GM18909 (cell line): ENCODE results near the gene ITPKA.

Source experiments
- ATAC-seq: cut with Tn5 transposase; IDR thresholded peaks from one replicate; pipeline ENCODE4 v1.9.1; 2021; ENCODE audit warnings: mild to moderate bottlenecking; ENCODE audit not compliant: unreplicated experiment, poor library complexity

ITPKA gene

DNA sequence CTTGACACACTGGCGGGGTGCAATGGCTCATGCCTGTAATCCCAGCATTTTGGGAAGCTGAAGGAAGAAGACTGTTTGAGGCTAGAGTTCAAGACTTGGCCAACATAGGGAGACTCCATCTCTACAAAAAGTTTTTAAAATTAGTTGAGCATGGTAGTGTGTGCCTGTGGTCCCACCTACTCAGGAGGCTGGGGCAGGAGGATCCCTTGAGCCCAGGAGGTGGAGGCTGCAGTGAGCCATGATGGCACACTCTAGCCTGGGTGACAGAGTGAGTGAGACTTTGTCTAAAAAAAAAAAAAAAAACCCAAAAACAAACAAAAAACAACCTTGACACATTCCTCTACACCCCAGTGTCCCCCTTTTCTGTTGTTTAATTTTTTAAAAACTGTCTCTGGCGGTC is 4.0 kb upstream of the ITPKA start:
- no peak for ATAC-seq

DNA sequence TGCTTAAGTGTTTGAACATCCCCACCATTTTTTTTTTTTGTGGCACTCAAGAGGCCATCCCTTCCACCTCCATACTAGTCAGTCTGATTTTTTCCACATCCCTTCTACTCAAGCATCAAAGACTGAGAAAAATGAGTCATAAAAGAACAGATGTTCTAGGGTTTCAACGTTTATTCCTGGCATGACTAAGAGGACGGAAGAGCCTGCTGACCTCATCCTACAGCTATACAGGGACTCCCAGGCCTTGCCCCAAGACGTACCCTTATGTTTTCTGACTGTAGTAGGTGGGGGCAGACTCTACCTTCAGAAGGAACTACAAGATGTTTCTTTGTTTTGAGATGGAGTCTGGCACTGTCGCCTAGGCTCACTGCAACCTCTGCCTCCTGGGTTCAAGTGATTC is 3.3 kb upstream of the ITPKA start:
- no peak for ATAC-seq

DNA sequence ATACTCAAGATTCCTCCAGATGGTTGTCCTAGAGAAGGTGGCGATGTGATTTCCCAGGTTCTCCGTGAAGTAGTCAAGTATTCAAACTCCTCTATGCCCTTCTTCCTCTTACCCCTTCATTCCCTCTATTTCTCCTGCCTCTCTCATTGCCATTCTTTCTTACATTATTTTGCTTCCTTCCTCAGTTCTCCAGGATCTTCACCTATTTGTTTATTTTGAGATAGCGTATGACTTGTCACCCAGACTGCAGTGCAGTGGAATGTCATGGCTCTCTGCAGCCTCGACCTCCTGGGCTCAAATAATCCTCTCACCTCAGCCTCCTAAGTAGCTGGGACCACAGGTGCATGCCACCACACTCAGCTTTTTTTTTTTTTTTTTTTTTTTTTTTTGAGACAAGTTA is 1.8 kb upstream of the ITPKA start:
- ATAC-seq: no peak

DNA sequence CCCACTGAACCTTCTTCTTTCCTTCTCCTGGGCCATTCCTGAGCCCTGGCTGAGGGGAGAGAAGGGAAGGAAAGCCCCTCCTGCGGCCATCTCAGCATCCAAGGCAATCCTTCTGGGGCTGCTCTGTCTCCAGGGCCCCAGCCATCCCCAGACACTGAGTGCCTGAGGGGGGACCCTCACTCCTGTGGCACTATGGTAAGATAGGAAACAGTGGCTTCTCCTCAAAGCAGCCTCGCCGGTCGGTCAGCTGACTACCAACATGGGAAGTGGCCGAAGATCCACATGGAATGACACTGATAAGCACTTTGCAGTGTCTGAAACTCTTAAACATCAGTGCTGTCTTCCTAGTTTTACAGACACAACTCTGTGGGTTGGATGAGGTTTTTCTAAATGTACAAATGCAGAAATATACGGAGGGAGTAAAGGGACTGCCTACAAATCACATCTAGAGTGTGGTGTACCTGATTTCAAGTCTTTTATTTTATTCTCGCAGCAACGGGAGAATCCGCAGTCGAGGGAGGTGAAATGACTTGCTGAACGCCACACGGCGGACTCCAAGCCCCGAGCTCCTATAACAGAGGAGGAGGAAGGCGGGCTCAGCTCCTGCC is 973 bp upstream of the ITPKA start:
- ATAC-seq: no peak

DNA sequence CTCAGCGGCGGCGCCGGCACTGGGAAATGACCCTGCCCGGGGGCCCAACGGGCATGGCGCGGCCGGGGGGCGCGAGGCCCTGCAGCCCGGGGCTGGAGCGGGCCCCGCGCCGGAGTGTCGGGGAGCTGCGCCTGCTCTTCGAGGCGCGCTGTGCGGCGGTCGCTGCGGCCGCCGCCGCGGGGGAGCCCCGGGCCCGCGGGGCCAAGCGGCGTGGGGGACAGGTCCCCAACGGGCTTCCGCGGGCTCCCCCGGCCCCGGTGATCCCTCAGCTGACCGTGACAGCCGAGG is 172 bp downstream of the ITPKA start:
- no peak for ATAC-seq

DNA sequence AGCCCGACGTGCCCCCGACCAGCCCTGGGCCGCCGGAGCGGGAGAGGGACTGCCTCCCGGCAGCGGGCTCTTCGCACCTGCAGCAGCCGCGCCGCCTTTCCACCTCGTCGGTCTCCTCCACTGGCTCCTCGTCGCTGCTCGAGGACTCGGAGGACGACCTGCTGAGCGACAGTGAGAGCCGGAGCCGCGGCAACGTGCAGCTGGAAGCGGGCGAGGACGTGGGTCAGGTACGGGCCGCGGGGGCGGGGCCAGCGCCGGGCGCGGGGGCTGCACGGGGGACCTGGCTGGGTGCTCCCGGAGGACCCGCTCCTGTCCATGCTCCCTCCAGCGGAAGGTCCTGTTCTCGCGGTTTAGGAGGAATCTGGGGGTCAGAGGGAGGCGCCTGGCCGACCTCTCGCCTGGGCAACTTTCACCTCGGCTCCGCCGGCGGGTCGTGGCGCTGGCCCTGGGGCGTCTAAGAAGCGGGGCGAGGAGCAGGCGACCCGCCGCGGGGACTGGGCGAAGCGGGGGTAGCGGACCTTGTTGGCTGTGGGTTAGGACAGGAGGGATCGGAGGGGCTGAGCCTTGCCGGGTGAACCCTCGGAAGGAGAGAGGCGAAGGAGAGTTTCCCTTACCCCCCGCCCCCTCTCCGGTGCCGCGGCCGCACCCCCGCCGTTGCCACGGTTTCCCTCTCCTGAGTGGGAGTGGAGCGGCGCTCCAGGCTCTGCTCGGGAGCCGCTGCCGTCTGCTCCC is 682 bp downstream of the ITPKA start:
- peak; percentile 21 for ATAC-seq

DNA sequence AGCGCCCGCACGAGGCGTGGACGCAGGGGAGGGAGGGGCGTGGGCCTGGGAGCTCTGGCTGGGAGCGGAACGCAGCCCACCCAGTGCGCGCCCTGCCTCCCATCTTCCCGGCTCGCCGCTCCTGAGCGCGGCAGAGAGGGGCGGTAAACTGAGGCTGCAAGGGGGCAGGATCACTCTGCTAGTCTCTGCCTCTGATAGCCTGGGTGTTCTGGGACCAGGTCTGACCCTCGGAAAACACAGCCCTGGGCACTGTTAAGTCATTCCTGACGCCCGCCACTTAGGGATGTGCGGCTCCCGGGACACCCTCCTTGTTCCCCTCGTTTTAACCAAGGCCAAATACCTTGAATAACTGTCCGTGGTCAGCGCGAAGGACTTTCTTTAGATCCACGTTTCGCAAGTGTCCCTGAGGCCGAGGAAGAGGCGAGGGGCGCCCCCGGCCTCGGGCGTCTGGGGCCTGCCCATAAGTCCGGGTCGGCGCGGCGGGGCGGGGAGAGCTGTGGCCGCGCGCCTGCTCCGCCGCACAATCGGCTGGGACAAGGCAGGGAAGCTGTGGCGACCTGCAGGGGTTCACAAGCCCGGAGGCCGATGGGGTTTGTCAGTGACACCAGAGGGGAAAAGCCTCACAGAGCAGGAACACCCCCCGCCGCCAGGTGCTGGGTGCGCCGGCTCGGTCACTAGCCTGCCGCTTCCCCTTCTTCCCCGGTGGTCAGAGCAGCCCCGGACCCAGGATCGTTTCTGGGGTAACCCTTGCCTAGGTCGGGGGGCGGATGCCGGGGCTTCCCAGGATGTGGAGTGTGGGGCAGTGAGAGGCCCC is 1.5 kb downstream of the ITPKA start:
- no peak for ATAC-seq

DNA sequence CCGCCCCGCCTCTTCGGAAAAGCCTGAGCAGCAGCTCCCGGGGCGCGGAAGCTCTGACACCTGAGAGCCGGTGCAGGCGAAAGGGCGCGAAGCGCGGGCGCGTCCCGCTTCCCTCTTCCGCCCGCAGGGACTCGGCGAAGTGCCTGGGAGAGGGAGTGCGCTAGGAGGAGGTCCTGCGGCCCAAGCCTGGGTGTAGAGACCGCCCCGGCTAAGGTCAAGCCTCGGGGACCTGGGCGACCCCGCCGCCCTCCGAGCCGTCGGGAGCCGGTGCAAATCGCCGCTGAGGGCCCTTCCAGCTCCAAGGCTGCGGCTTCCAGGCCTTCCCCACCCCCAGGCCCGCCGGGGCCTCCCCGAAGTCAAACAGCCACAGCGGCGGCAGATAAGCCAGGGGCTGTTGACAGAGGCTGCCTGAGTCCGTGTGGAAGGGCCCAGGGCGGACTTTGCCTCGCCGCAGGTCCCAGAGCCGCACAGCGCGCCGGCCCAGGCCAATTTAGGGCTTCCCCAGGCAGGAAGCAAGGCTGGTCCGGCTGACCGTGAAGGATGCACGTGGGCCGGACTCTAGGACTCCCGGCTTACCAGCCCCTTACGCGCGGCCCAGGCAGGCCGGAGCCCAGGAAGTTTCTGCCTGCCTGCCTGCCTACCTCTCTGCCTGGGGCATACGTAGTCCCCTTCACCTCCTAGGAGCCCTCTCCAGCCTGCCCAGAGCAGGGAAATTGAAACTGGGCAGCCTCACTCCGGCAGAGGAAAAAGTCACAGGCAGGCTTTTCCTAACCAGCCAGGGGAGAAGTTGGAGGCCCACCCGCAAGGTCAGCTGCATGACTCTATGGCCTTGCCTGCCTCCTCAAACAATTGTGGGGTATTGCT is 2.3 kb downstream of the ITPKA start:
- ATAC-seq: no peak

DNA sequence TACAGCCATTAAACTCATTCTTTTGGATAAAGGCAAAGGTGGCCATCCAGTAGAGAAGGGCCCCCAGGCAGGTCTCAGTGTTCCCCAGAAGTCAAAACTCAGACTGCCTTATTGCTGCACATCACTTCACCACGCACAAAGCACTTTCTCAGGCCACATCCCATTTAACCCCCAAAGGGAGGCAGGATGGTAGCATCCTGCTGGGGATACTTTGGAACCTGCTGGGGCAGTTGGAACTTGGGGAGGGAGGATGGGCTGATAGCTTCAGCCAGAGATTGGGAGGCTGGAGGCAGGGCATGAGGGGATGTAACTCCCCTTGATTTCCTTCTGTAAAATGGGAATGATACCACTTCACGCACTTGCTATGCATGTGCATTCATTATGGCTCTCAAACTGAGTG is 5.0 kb downstream of the ITPKA start:
- ATAC-seq: no peak

DNA sequence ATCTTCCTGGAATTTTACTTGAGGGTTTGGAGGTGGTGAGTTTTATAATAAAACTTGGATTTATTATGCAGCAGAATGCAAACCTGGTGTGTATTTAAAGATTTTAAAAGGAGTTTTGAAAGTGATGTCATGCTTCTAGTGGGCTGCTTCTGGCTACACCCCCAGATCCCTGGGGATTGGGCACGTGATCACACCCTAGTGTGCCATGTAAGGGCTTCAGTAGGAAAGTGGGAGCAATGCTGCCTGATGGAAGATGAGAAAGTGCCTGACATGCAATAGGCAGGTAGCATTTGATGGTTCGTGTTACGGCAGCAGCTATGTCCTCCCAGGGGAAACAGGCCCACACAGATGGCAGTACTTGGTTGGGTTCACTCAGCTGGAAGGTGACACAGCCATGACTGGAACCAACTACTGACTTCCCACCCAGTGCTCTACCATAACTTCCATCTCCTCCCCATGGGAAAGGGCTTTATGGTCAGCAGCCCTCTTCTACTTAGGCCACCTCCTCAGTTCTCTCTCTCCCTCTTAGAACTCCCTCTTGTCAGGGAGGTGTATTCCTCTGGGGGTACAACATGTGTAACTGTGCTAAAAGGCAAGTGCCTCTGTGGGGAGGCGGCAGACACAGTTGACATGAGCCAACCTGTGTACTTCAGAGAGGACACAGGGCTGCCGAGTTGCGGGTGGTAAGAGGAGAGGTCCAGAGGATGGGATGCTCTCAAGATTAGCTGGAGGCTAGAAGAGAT is 5.6 kb downstream of the ITPKA start:
- ATAC-seq: no peak

DNA sequence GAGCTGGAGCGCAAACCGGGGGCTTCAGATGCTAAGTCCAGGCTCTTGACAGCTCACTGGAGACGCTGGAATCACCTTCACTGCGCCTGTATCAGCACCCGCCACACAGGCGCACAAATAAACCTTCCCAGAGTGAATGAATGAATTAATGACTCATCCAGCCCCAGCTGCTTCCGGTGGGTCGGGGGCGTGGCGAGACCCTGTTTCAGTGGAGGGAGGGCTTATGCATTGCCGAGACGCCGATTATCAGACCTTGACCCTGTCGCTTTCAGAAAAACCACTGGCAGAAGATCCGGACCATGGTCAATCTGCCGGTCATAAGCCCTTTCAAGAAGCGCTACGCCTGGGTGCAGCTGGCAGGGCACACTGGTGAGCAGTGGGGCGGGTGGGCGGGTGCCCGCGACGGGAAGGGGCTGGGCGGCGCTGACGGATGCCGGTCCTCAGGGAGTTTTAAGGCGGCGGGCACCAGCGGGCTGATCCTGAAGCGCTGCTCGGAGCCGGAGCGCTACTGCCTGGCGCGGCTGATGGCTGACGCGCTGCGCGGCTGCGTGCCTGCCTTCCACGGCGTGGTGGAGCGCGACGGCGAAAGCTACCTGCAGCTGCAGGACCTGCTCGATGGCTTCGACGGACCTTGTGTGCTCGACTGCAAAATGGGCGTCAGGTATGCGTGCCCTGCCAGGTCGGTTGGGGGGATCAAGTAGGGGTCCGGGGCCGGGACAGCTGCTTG is 7.7 kb downstream of the ITPKA start:
- ATAC-seq: peak; percentile 44

DNA sequence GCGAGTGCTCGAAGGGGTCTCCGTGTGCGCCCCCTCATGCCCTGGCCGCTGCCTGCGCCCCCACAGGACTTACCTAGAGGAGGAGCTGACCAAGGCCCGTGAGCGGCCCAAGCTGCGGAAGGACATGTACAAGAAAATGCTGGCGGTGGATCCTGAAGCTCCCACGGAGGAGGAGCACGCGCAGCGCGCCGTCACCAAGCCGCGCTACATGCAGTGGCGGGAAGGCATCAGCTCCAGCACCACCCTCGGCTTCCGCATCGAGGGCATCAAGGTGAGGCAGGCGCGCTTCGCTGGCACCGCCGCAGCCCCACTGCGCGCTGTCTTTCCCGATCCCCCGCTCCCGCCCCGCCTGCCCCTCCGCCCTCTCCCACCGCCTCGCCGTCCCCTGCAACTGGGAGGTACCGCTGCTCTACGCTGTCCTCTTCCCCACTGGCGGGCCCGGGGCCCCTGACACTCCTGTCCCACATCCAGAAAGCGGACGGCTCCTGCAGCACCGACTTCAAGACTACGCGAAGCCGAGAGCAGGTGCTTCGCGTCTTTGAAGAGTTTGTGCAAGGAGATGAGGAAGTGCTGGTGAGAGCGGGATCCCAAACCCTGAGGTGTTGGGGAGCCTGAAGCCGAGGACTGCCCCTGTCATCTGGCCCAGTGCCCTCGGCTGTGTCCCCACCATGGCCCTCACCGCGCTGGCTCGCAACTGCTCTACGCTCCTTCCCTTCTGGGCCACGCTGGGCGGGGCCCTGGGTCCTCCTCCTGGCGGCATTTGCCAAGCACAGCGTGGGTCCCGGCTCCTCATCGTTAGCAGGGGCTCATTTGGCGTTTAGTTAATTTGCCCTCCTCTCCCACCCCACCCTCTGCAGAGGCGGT is 8.5 kb downstream of the ITPKA start:
- no peak for ATAC-seq

DNA sequence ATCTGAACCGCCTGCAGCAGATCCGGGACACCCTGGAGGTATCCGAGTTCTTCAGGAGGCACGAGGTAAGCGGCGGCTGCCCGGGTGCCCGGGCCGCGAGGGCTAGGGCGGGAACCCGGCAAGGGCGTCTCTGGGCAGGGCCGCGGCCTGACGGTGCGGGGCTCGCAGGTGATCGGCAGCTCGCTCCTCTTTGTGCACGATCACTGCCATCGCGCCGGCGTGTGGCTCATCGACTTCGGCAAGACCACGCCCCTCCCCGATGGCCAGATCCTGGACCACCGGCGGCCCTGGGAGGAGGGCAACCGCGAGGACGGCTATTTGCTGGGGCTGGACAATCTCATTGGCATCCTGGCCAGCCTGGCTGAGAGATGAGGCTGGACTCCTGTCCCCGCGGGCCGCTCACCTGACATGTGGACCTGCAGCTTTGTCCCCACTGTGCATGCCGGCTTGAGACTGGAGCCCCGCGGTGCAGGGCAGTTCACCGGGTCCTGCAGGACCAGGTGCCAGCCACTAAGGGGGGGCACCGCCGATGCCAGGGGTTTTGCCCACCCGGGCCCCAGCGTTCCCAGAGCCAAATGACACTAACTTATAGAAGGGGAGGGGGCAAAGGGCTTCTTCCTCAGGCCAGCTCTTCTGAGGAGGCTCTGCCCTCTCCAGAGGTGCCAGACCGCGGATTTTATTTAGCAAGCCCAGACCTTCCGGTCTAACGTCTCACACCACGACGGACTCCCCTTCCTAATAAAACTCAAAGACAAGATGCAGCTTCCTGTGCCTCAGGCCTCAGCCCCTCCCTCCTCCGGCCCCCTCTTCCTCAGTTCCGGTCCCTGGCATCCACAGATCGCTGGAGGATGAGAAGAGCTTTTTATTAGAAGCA is 9.4 kb downstream of the ITPKA start:
- no peak for ATAC-seq

DNA sequence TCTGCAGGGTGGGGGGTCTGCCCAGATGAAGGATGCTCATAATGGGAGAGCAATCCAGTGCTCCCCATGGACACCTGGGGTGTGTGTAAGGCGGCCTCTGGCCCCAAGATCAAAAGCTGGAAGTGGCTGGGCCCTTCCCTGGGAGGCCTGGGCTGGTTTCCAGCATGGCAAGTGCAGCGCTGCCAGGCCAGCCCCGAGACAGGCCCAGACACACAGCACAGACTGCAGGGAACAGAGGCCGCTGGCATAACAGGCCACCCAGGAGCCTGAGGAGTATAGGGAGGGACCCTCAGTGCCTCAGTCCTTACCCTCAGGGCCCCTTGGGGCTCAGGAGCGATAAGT is 10.0 kb downstream of the ITPKA start:
- no peak for ATAC-seq

DNA sequence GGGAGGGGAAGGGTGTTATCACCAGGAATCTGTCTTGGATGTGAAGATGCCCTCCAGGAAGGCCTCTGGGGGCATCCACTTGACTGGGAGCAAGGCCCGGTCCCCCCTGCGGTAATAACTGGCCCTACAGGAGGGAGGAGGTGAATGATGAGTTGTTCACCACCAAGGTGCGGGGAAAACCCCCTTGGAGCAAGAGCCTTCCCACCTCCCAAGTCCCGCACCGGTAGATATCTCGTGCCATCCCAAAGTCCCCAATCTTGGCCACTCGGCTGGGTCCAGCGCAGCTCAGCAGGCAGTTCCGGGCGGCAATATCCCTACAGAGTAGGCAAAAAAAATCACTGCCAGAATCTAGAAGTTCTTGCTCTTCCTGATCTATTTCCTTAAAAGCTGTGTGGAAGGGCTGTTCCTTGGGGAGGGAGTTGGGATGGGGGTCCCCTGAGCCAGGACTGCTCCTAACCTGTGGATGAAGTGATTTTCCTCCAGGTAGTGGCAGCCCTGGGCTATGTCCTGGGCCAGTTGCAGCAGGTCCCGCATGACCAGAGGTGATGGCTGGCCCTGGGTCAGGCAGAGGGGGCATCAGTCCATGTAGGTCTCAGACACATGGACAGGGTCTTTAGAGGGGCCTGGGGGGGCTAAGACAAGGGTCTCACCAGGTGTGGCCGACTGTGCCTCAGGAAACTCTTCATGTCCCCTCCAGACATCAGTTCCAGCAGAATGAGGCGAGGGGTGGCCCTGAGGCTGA is 11.2 kb downstream of the ITPKA start:
- ATAC-seq: no peak

DNA sequence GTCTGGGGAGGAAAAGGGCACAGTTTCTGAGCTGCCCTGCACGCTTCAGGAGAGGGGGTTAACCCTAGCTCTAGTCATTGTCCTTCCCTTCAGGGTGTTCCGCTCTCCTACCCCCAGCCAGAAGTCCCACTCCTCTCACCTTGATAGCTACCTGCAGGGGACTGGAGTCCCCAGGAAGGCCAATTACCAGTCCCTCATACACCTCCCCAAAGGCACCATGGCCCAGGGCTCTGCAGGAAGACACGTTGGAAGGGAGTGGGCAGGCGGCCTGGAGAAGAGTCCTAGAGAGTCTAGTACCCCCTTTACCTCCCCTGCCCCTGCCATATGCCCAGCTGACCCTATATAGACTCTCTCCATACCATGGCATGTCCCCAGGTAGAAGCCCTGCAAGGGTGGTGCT is 12.1 kb downstream of the ITPKA start:
- ATAC-seq: no peak

DNA sequence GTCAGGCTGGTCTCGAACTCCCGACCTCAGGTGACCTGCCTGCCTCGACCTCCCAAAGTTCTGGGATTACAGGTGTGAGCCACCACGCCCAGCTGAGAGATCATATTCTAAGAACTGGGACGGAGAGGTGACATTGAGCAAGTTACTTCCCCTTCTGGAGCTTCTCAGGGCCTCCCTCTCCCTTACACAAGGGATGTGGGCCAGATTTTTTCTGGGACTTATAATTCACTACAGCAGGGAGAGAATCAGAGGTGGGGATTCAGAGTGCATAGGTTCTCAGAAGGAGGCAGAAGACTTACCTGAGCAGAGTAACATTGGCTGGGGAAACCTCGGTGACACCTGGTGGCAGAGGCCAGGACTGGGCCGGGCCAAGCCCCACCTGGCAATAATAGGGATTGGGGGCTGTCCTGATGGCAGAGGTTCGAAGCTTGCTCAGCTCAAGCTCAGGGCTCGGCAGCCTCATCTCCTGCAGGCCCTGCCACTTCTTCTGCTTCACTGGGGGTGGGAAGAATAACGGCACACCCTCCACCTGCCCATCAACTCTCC is 13.2 kb downstream of the ITPKA start:
- no peak for ATAC-seq
